Large intestine (tissue), 3 donors: ENCODE results near the gene HERC3. TPM values are rescaled to one million over a fixed set of nuclear protein-coding genes. Genes with fewer than 3 reads are reported as not detected.
A peak's percentile ranks its signal among the peaks of the same experiment; 100 is the strongest.
"Not testable (repeated sequence)": the region's sequence is repeated elsewhere in the genome, so short reads cannot be mapped to it uniquely, and the experiment has no call there.

Source experiments
- DNase-seq, 2 donors: peaks; one replicate each; pipeline versions ENCODE4 v3.0.0 to v3.0.0-alpha.2; 2013
- H3K27ac ChIP-seq: one replicate; pipeline ENCODE4 v1.5.1; 2013; ENCODE audit warnings: low read length
- H3K27me3 ChIP-seq: 2 replicates; pipeline ENCODE4 v1.6.1; 2013; ENCODE audit warnings: low read length; ENCODE audit not compliant: control insufficient read depth, insufficient read depth
- H3K36me3 ChIP-seq: 2 replicates; pipeline ENCODE4 v1.6.1; 2013; ENCODE audit warnings: low read length; ENCODE audit not compliant: control insufficient read depth, insufficient read depth
- H3K4me1 ChIP-seq: one replicate; pipeline ENCODE4 v1.6.1; 2013; ENCODE audit warnings: low read length; ENCODE audit not compliant: control insufficient read depth, insufficient read depth
- H3K4me3 ChIP-seq: one replicate; pipeline ENCODE4 v1.5.1; 2013; ENCODE audit warnings: low read length
- H3K9me3 ChIP-seq: one replicate; pipeline ENCODE4 v1.6.1; 2013; ENCODE audit warnings: mild to moderate bottlenecking, low read depth, low read length, moderate library complexity; ENCODE audit not compliant: control insufficient read depth
- WGBS: methylation state at CpG from one replicate; pipeline ENCODE4 v1.1.5; 2013; ENCODE audit warnings: low lambda C conversion rate; ENCODE audit not compliant: insufficient coverage; 5-methylcytosine and 5-hydroxymethylcytosine counted together
- polyA plus RNA-seq: library from polyadenylated mRNA; unstranded; fragments of 120-200 nt; gene quantifications from one replicate; pipeline ENCODE4 v1.2.1, GENCODE V29; 2013

The HERC3 gene
- polyA plus RNA-seq, 1 donor: 15.1 TPM

- Histone ChIP-seq H3K9me3 (no peaks in the 10 kb centered on the region), H3K27me3 (no peaks in the 10 kb centered on the region), H3K4me1 (no peaks in the 10 kb centered on the region), H3K36me3 (peaks cover 33% of the 10 kb centered on the region), H3K4me3 (no peak overlapping the region), H3K27ac (no peak overlapping the region)
- no peak for DNase-seq
- WGBS: no CpG with 5 or more reads among the region's 1 CpG
These were observed 14.6 kb downstream of the HERC3 start for GRCh38 chr4:88606832-88607231.

DNA sequence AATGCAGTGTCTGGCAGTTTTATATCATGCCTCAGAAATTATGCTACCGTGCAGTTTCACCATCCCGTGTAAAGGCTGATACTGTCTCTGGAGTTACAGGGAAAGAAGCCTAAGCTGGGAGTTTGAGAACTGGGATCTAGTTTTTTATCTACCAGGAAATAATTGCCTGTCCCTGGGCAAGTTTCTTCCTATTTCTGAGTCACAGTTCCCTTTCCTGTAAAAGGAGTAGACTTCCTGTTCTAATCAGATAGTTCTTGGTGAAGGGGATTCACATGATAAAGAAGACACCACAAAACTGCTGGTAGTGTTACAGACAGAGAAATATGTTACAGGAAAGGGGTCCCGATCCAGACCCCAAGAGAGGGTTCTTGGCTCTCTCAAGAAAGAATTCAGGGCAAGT, 17.1 kb downstream of the HERC3 start:
- Histone ChIP-seq H3K4me3 (no peak overlapping the region), H3K27ac (no peak overlapping the region), H3K9me3 (no peaks in the 10 kb centered on the region), H3K27me3 (no peaks in the 10 kb centered on the region), H3K36me3 (peaks cover 33% of the 10 kb centered on the region), H3K4me1 (no peaks in the 10 kb centered on the region)
- WGBS: no CpG with 5 or more reads among the region's 3 CpGs
- DNase-seq: no peak

- H3K4me3 ChIP-seq, H3K4me1 ChIP-seq, H3K27ac ChIP-seq, H3K27me3 ChIP-seq, DNase-seq, H3K9me3 ChIP-seq: not testable (repeated sequence)
- no CpG with 5 or more reads among the region's 5 CpGs for WGBS
- H3K36me3 ChIP-seq: peaks cover 33% of the 10 kb centered on the region
These were observed 17.5 kb downstream of the HERC3 start for GRCh38 chr4:88609794-88610193.

DNA sequence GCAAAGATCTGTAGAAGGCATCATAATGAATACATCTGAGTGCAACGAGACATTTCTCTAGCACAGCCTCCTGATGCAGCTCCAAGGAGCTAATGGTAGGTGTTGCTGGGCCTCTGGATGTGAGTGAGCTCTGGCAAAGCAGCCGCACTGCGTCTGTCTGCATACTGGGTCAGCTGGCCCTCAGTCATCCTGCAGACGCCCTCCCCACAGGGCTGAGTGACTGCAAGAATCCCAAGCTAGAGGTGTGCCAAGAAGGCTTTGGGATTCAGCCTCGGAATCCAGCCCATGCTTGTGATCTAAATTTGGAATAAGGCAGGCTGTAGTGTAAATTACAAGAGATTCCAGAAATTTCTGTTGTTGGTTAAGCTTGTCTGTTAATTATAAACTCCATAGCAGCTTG, 18.5 kb downstream of the HERC3 start:
- peaks cover 32% of the 10 kb centered on the region for H3K36me3 ChIP-seq
- H3K27me3 ChIP-seq: no peaks in the 10 kb centered on the region
- WGBS: no CpG with 5 or more reads among the region's 5 CpGs
- no peak overlapping the region for H3K27ac ChIP-seq
- DNase-seq: peak; percentile 12 to 19
- H3K4me3 ChIP-seq: no peak overlapping the region
- H3K4me1 ChIP-seq: no peaks in the 10 kb centered on the region
- no peaks in the 10 kb centered on the region for H3K9me3 ChIP-seq

DNA sequence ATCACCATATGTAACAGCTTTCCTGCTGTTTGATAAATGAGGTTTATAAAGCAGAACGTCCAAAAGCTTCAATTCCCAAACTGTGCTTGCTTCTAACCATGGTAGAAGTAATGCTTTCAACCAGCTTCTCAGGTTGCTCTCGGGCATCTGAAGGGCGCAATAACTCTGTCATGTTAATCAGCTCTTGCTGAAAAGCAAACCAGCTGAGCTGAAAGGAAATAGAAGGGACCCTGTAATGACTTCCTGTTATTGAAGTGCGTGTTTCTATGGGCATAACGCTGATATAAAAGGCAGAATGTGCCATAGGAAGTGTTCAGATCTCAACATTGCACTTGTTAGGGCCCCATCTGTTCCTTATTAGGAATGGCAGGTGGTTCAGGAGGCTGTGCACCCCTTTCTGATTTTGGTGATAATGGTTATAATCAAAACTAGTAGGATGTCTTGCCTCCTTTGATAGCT, 21.2 kb downstream of the HERC3 start:
- Histone ChIP-seq H3K4me3 (no peak overlapping the region), H3K27me3 (no peaks in the 10 kb centered on the region), H3K9me3 (no peaks in the 10 kb centered on the region), H3K27ac (no peak overlapping the region), H3K36me3 (peaks cover 8% of the 10 kb centered on the region), H3K4me1 (no peaks in the 10 kb centered on the region)
- WGBS: no CpG with 5 or more reads among the region's 5 CpGs
- peak in 1 of 2 donors; percentile 25 for DNase-seq

- H3K27me3 ChIP-seq: no peaks in the 10 kb centered on the region
- no peak overlapping the region for H3K4me3 ChIP-seq
- no peak overlapping the region for H3K27ac ChIP-seq
- no peaks in the 10 kb centered on the region for H3K9me3 ChIP-seq
- WGBS: 100% methylated on average over 1 of the region's 1 CpG
- no peak for DNase-seq
- peaks cover 2% of the 10 kb centered on the region for H3K36me3 ChIP-seq
- H3K4me1 ChIP-seq: no peaks in the 10 kb centered on the region
These were observed 21.8 kb downstream of the HERC3 start for GRCh38 chr4:88614058-88614457.

DNA sequence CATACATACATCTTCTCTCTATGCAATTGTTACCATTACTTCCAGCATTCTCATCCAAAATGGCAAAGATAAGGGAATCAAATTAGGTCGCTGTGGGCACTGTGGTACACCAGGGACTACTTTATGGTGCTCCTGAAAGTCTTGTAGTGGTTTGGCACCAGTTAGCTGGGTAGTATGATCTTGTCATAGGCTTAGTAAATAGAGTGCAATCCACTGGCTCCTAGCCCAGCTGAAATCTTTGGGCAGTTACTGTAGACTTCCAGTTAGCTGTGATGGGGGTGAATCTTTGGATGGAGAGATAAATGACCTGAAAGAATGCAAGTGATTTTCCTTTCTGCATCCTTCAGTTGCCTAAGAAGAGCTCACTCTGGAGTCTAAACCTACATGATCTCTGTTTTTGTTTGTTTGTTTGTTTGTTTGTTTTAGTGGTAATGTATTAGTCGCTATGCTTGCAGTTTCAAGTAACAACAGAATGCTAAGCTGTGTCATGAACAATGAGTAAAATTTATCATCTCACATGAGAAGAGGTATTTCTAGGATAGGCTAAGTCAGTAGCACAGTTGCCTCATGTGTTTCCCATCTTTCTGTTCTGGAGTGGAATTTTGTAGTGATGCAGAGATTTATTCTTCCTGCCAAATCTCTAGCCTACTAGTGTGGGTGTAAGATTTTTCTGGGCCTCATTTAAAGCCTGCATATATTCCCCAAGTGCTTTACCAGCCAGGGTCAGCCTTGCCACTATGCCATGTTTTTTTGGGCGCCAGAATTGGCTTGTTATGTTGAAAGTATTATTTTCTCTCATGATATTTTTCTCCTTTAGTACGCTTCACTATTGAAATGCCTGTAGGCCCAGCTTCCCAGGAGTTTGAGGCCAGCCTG, 24.2 kb downstream of the HERC3 start:
- Histone ChIP-seq H3K4me3 (no peak overlapping the region), H3K27ac (no peak overlapping the region), H3K9me3 (no peaks in the 10 kb centered on the region), H3K36me3 (peaks cover 2% of the 10 kb centered on the region), H3K4me1 (no peaks in the 10 kb centered on the region), H3K27me3 (no peaks in the 10 kb centered on the region)
- WGBS: no CpG with 5 or more reads among the region's 4 CpGs
- DNase-seq: no peak

DNA sequence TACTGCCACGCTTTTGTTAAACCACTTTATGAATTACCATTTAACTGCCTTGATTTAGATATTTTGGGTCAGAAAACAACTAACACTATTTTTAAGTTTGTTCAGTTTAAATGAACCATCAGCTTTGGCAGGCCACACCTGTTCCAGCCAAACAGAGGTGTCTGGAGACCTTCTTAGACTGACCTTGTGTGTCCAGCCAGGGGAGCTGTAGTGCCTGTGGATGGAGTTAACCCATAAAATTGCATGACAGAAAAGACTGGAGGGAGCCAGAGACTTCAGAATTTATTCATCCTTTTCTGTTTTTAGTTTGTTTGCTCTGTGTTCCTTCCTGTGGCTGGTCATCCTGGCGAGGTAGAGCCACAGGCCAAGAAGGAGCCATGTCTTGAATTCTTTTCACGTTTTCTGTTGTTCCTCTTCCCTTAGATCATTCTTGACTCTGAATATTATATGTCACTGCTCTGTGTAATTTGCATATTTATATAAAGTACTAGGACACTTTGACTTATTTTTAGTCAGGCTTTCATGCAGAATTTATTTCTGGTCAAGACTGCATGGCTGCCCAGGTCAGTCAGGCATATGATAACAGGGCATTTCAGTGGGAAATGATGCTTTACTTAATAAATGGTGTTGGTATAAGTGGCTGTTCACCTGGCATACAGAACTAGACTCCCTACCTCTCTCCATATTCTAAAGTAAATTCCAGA, 26.7 kb downstream of the HERC3 start:
- Histone ChIP-seq H3K4me3 (no peak overlapping the region), H3K27ac (no peak overlapping the region), H3K36me3 (no peaks in the 10 kb centered on the region), H3K9me3 (no peaks in the 10 kb centered on the region), H3K27me3 (no peaks in the 10 kb centered on the region), H3K4me1 (no peaks in the 10 kb centered on the region)
- no peak for DNase-seq
- 90% methylated on average over 3 of the region's 3 CpGs for WGBS

- no peaks in the 10 kb centered on the region for H3K36me3 ChIP-seq
- no peaks in the 10 kb centered on the region for H3K9me3 ChIP-seq
- H3K4me1 ChIP-seq: no peaks in the 10 kb centered on the region
- H3K27me3 ChIP-seq: no peaks in the 10 kb centered on the region
- WGBS: 80% methylated on average over 1 of the region's 1 CpG
- H3K27ac ChIP-seq: no peak overlapping the region
- no peak for DNase-seq
- no peak overlapping the region for H3K4me3 ChIP-seq
These were observed 27.7 kb downstream of the HERC3 start for GRCh38 chr4:88619971-88620370.

GRCh38 chr4:88621763-88622327, 29.6 kb downstream of the HERC3 start:
- Histone ChIP-seq H3K27ac (no peak overlapping the region), H3K36me3 (no peaks in the 10 kb centered on the region), H3K4me1 (no peaks in the 10 kb centered on the region), H3K4me3 (no peak overlapping the region), H3K27me3 (no peaks in the 10 kb centered on the region), H3K9me3 (no peaks in the 10 kb centered on the region)
- DNase-seq: no peak
- WGBS: 80% methylated on average over 1 of the region's 2 CpGs
